Measurements from ENCODE around the gene HLA-DRB1. TPM values are rescaled to one million over a fixed set of nuclear protein-coding genes. Genes with fewer than 3 reads are reported as not detected.
"Not testable (repeated sequence)": the region's sequence is repeated elsewhere in the genome, so short reads cannot be mapped to it uniquely, and the experiment has no call there.

HLA-DRB1 gene
- not detected in 2 replicates for total RNA-seq

GRCh38 chr6:32589596-32590449, at the start of gene HLA-DRB1:
HLA-DRB1 (minus strand) TSS chr6:32589848; CDS start chr6:32589742, 106 bp downstream.
- no peak within 1 kb of the TSS for H3K4me3 ChIP-seq (ENCODE audit: low read depth, low read length)
- no peak for TF ChIP-seq CTCF (conservative IDR thresholded peaks at IDR 0.05; ENCODE audit: low read depth, low read length)
- no peak for DNase-seq (ENCODE audit: low read depth)

- no peak overlapping the region for H3K4me3 ChIP-seq (ENCODE audit: low read depth, low read length)
- no peak for DNase-seq (ENCODE audit: low read depth)
- TF ChIP-seq CTCF (conservative IDR thresholded peaks at IDR 0.05; ENCODE audit: low read depth, low read length) = no peak
Observed at GRCh38 chr6:32638532-32639219, 49.0 kb upstream of the HLA-DRB1 start.

- H3K4me3 ChIP-seq (ENCODE audit: low read depth, low read length) = no peak overlapping the region
- no peak for DNase-seq (ENCODE audit: low read depth)
- no peak for TF ChIP-seq CTCF (conservative IDR thresholded peaks at IDR 0.05; ENCODE audit: low read depth, low read length)
Observed at GRCh38 chr6:32637883-32638282, 48.2 kb upstream of the HLA-DRB1 start.

GRCh38 chr6:32637219-32637880, 47.7 kb upstream of the HLA-DRB1 start, which contains the start of gene HLA-DQA1:
HLA-DQA1 (plus strand) TSS chr6:32637406; CDS start chr6:32637459, 53 bp downstream.
- peak; percentile 7 for DNase-seq (ENCODE audit: low read depth)
- TF ChIP-seq CTCF (conservative IDR thresholded peaks at IDR 0.05; ENCODE audit: low read depth, low read length) = no peak
- H3K4me3 ChIP-seq (ENCODE audit: low read depth, low read length) = no peak within 1 kb of the TSS

- no peak overlapping the region for H3K4me3 ChIP-seq (ENCODE audit: low read depth, low read length)
- TF ChIP-seq CTCF (conservative IDR thresholded peaks at IDR 0.05; ENCODE audit: low read depth, low read length) = no peak
- DNase-seq (ENCODE audit: low read depth) = no peak
Observed at GRCh38 chr6:32635526-32636123, 46.0 kb upstream of the HLA-DRB1 start.

- not testable (repeated sequence) for H3K4me3 ChIP-seq (ENCODE audit: low read depth, low read length); DNase-seq (ENCODE audit: low read depth)
Observed at GRCh38 chr6:32629793-32630192, 40.1 kb upstream of the HLA-DRB1 start.

- no peak overlapping the region for H3K4me3 ChIP-seq (ENCODE audit: low read depth, low read length)
- TF ChIP-seq CTCF (conservative IDR thresholded peaks at IDR 0.05; ENCODE audit: low read depth, low read length) = no peak
- DNase-seq (ENCODE audit: low read depth) = no peak
Observed at GRCh38 chr6:32627831-32628230, 38.2 kb upstream of the HLA-DRB1 start.
